Measurements from ENCODE around the gene TBC1D3B.
A peak's percentile ranks its signal among the peaks of the same experiment; 100 is the strongest.
"Not testable (repeated sequence)": the region's sequence is repeated elsewhere in the genome, so short reads cannot be mapped to it uniquely, and the experiment has no call there.

TBC1D3B gene

GRCh38 chr17:36203335-36203734 lies 26.9 kb upstream of the TBC1D3B start:
- no peaks in the 10 kb centered on the region for H3K79me2 ChIP-seq (ENCODE audit: insufficient read depth, low read depth)
- peak overlapping the region; percentile 6; the same call in 1 of the 2 replicates for H3K9ac ChIP-seq
- TF ChIP-seq CTCF (conservative IDR thresholded peaks at IDR 0.05; ENCODE audit: low read depth, low read length), result no peak
- H3K4me2 ChIP-seq, result peak overlapping the region; percentile 74
- peak overlapping the region; percentile 48 for H3K27ac ChIP-seq
- peaks cover 67% of the 10 kb centered on the region for H3K4me1 ChIP-seq (ENCODE audit: low read depth, poor library complexity, severe bottlenecking)
- H2AFZ ChIP-seq (ENCODE audit: low read depth), result peak overlapping the region; percentile 29
- H3K4me3 ChIP-seq (IDR thresholded peaks at IDR 0.05; ENCODE audit: insufficient read depth, low read depth, low read length), result no peak overlapping the region
- no peaks in the 10 kb centered on the region for H4K20me1 ChIP-seq (ENCODE audit: insufficient read depth)
- no peaks in the 10 kb centered on the region for H3K36me3 ChIP-seq (ENCODE audit: insufficient read depth)
- H3K27me3 ChIP-seq (ENCODE audit: insufficient read depth, low read depth), result no peaks in the 10 kb centered on the region

- Histone ChIP-seq H3K4me2 (peak overlapping the region; percentile 74), H3K4me1 (ENCODE audit: low read depth, poor library complexity, severe bottlenecking) (peaks cover 85% of the 10 kb centered on the region), H2AFZ (ENCODE audit: low read depth) (peak overlapping the region; percentile 29; the same call in 1 of the 2 replicates), H3K27ac (peak overlapping the region; percentile 48; the same call in 1 of the 2 replicates)
- H3K36me3 ChIP-seq (ENCODE audit: insufficient read depth); H4K20me1 ChIP-seq (ENCODE audit: insufficient read depth); H3K79me2 ChIP-seq (ENCODE audit: insufficient read depth, low read depth); H3K27me3 ChIP-seq (ENCODE audit: insufficient read depth, low read depth); H3K9ac ChIP-seq; H3K4me3 ChIP-seq (IDR thresholded peaks at IDR 0.05; ENCODE audit: insufficient read depth, low read depth, low read length): not testable (repeated sequence)
These were observed 25.1 kb upstream of the TBC1D3B start for GRCh38 chr17:36201506-36201905.

- H3K4me3 ChIP-seq (IDR thresholded peaks at IDR 0.05; ENCODE audit: insufficient read depth, low read depth, low read length); H4K20me1 ChIP-seq (ENCODE audit: insufficient read depth); H3K27me3 ChIP-seq (ENCODE audit: insufficient read depth, low read depth); H2AFZ ChIP-seq (ENCODE audit: low read depth); H3K36me3 ChIP-seq (ENCODE audit: insufficient read depth); H3K9ac ChIP-seq; H3K79me2 ChIP-seq (ENCODE audit: insufficient read depth, low read depth); H3K4me2 ChIP-seq; H3K27ac ChIP-seq: not testable (repeated sequence)
- peaks cover 86% of the 10 kb centered on the region for H3K4me1 ChIP-seq (ENCODE audit: low read depth, poor library complexity, severe bottlenecking)
These were observed 24.7 kb upstream of the TBC1D3B start for GRCh38 chr17:36201102-36201501.

- H3K79me2 ChIP-seq (ENCODE audit: insufficient read depth, low read depth), result no peaks in the 10 kb centered on the region
- no peak overlapping the region for H3K4me3 ChIP-seq (IDR thresholded peaks at IDR 0.05; ENCODE audit: insufficient read depth, low read depth, low read length)
- H3K36me3 ChIP-seq (ENCODE audit: insufficient read depth), result no peaks in the 10 kb centered on the region
- H2AFZ ChIP-seq (ENCODE audit: low read depth), result no peak overlapping the region; the same call in 1 of the 2 replicates
- no peaks in the 10 kb centered on the region for H4K20me1 ChIP-seq (ENCODE audit: insufficient read depth)
- TF ChIP-seq CTCF (conservative IDR thresholded peaks at IDR 0.05; ENCODE audit: low read depth, low read length), result no peak
- no peak overlapping the region for H3K9ac ChIP-seq
- no peaks in the 10 kb centered on the region for H3K27me3 ChIP-seq (ENCODE audit: insufficient read depth, low read depth)
- H3K4me2 ChIP-seq, result peak overlapping the region; percentile 57
- no peak overlapping the region for H3K27ac ChIP-seq
- peaks cover 76% of the 10 kb centered on the region for H3K4me1 ChIP-seq (ENCODE audit: low read depth, poor library complexity, severe bottlenecking)
These were observed 22.5 kb upstream of the TBC1D3B start for GRCh38 chr17:36198831-36199465.

- Histone ChIP-seq H3K4me2 (peak overlapping the region; percentile 29; the same call in 1 of the 2 replicates), H3K27ac (no peak overlapping the region), H3K27me3 (ENCODE audit: insufficient read depth, low read depth) (no peaks in the 10 kb centered on the region), H3K4me3 (IDR thresholded peaks at IDR 0.05; ENCODE audit: insufficient read depth, low read depth, low read length) (no peak overlapping the region), H2AFZ (ENCODE audit: low read depth) (no peak overlapping the region), H3K36me3 (ENCODE audit: insufficient read depth) (no peaks in the 10 kb centered on the region), H3K9ac (no peak overlapping the region), H3K4me1 (ENCODE audit: low read depth, poor library complexity, severe bottlenecking) (peaks cover 69% of the 10 kb centered on the region), H4K20me1 (ENCODE audit: insufficient read depth) (no peaks in the 10 kb centered on the region), H3K79me2 (ENCODE audit: insufficient read depth, low read depth) (no peaks in the 10 kb centered on the region)
- no peak for TF ChIP-seq CTCF (conservative IDR thresholded peaks at IDR 0.05; ENCODE audit: low read depth, low read length)
These were observed 20.9 kb upstream of the TBC1D3B start for GRCh38 chr17:36197387-36197703.

Measured in KMS-11 (cell line).